Stimulated activated CD4-positive, alpha-beta T cell treated with anti-CD3 and anti-CD28 coated beads, TNF-alpha, amount 100 ng/mL, for 24 hours (primary cell): ENCODE measurements around the gene LAT.
A peak's percentile ranks its signal among the peaks of the same experiment; 100 is the strongest.
"Not testable (repeated sequence)": the region's sequence is repeated elsewhere in the genome, so short reads cannot be mapped to it uniquely, and the experiment has no call there.

Source experiments
- DNase-seq, 3 experiments: peaks; one replicate each; pipeline ENCODE4 v3.0.0-alpha.2; 2020; ENCODE audit warnings: low read depth in 3 of 3

Gene LAT

GRCh38 chr16:28984619-28985135 lies at the start of gene LAT:
LAT (plus strand) TSS chr16:28985052; CDS start chr16:28985418, 366 bp downstream.
- DNase-seq, result peak in 2 of 3 experiments; percentile 60 to 76

GRCh38 chr16:28935346-28935745 lies 49.5 kb upstream of the LAT start:
- DNase-seq, result no peak

- peak; percentile 70 to 85 (median 74) for DNase-seq
These were observed 48.7 kb upstream of the LAT start for GRCh38 chr16:28935924-28936783.

GRCh38 chr16:28936784-28937155 lies 48.1 kb upstream of the LAT start:
- no peak for DNase-seq

- DNase-seq, result no peak
These were observed 47.5 kb upstream of the LAT start for GRCh38 chr16:28937222-28937876.

- DNase-seq, result no peak
These were observed 46.1 kb upstream of the LAT start for GRCh38 chr16:28938721-28939120.

- DNase-seq, result not testable (repeated sequence)
These were observed 45.0 kb upstream of the LAT start for GRCh38 chr16:28939825-28940224.

- DNase-seq, result no peak
These were observed 41.6 kb upstream of the LAT start for GRCh38 chr16:28943281-28943680.

- no peak for DNase-seq
These were observed 38.2 kb upstream of the LAT start for GRCh38 chr16:28946681-28947080.

- peak; percentile 98 to 100 (median 100) for DNase-seq
These were observed 34.0 kb upstream of the LAT start, which contains the start of gene NFATC2IP for GRCh38 chr16:28950648-28951409. NFATC2IP (plus strand) TSS chr16:28950937; CDS start chr16:28951012, 75 bp downstream.

GRCh38 chr16:28951410-28951943 lies 33.4 kb upstream of the LAT start:
- DNase-seq, result peak in 1 of 3 experiments; percentile 38

- DNase-seq, result no peak
These were observed 26.6 kb upstream of the LAT start for GRCh38 chr16:28958216-28958615.

- DNase-seq, result no peak
These were observed 26.0 kb upstream of the LAT start for GRCh38 chr16:28958836-28959235.

GRCh38 chr16:28964072-28964471 lies 20.8 kb upstream of the LAT start:
- no peak for DNase-seq

- DNase-seq, result no peak
These were observed 20.4 kb upstream of the LAT start for GRCh38 chr16:28964496-28964895.

- no peak for DNase-seq
These were observed 17.7 kb upstream of the LAT start for GRCh38 chr16:28967156-28967555.

GRCh38 chr16:28969696-28970095 lies 15.2 kb upstream of the LAT start:
- DNase-seq, result not testable (repeated sequence)

- peak in 1 of 3 experiments; percentile 36 for DNase-seq
These were observed 10.8 kb upstream of the LAT start for GRCh38 chr16:28974007-28974436.

GRCh38 chr16:28974437-28975157 lies 10.3 kb upstream of the LAT start, which contains the start of gene SPNS1:
SPNS1 (plus strand) TSS chr16:28974778; CDS start chr16:28975152, 374 bp downstream.
- peak; percentile 90 to 95 (median 91) for DNase-seq

GRCh38 chr16:28975158-28975599 lies 9.7 kb upstream of the LAT start:
- no peak for DNase-seq
